Astrocyte (in vitro differentiated cells and primary cell): ENCODE measurements around the gene POLD2.

Experiments
- CTCF ChIP-seq: IDR thresholded peaks from 2 replicates; pipeline ENCODE4 v1.5.1; 2011; ENCODE audit warnings: low read depth, mild to moderate bottlenecking, inconsistent platforms, low read length, moderate library complexity; ENCODE audit not compliant: insufficient read depth
- EZH2 ChIP-seq: IDR thresholded peaks from 2 replicates; pipeline ENCODE4 v1.6.1; 2012; ENCODE audit warnings: mild to moderate bottlenecking, low read length, inconsistent platforms; ENCODE audit not compliant: insufficient read depth

GRCh38 chr7:44144968-44145478 is 21.7 kb upstream of the POLD2 start:
- TF ChIP-seq CTCF (no peak), EZH2 (no peak)
